GM13977 (cell line): Measurements from ENCODE around the gene MSMP.

Experiments
- DNase-seq: peaks from one replicate; pipeline ENCODE4 v3.0.0; 2012; ENCODE audit warnings: low spot score
- CTCF ChIP-seq: IDR thresholded peaks from 2 replicates; pipeline ENCODE4 v1.5.1; 2012; ENCODE audit warnings: mild to moderate bottlenecking, control low read depth; ENCODE audit not compliant: insufficient read depth; ENCODE audit errors: extremely low read depth, missing control alignments
- in situ Hi-C: fragments of 300-500 bp; cut with MboI; formaldehyde crosslinking; loops from one replicate; pipeline ENCODE4 v1.12.0; 2022; ENCODE audit warnings: low sequenced_read_pairs, low pct_unique_long_range_greater_than_20kb, mixed read lengths, inconsistent platforms; ENCODE audit not compliant: unreplicated experiment

Gene MSMP

GRCh38 chr9:35738924-35739323 lies 15.2 kb downstream of the MSMP start:
- in situ Hi-C loops, result no loop called here
- no peak for DNase-seq
- TF ChIP-seq CTCF, result no peak

GRCh38 chr9:35738186-35738585 lies 15.9 kb downstream of the MSMP start:
- DNase-seq, result no peak
- no peak for TF ChIP-seq CTCF
- in situ Hi-C loops, result no loop called here

GRCh38 chr9:35737143-35737542 lies 16.9 kb downstream of the MSMP start:
- in situ Hi-C loops, result no loop called here
- no peak for DNase-seq
- TF ChIP-seq CTCF, result no peak

GRCh38 chr9:35736201-35736633 lies 17.9 kb downstream of the MSMP start:
- TF ChIP-seq CTCF, result peak; percentile 92
- peak; percentile 72 for DNase-seq
- in situ Hi-C loops, result no loop called here

DNA sequence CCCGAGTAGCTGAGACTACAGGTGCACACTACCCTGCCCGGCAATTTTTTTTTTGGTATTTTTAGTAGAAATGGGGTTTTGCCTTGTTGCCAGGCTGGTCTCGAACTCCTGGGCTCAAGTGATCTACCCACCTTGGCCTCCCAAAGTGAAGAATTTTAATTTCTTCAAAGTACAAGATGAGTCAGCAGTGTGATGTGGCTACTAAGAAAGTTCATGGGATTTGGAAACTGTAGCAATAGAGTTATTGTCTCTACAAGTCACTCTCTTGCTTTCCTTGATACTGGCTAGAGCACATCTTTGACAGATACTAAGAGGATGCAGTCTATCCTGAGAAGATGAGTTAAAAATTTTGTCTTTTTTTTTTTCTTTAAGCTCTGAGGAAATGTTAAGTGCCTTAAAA lies 20.0 kb downstream of the MSMP start:
- TF ChIP-seq CTCF, result no peak
- DNase-seq, result no peak
- in situ Hi-C loops, result no loop called here

DNA sequence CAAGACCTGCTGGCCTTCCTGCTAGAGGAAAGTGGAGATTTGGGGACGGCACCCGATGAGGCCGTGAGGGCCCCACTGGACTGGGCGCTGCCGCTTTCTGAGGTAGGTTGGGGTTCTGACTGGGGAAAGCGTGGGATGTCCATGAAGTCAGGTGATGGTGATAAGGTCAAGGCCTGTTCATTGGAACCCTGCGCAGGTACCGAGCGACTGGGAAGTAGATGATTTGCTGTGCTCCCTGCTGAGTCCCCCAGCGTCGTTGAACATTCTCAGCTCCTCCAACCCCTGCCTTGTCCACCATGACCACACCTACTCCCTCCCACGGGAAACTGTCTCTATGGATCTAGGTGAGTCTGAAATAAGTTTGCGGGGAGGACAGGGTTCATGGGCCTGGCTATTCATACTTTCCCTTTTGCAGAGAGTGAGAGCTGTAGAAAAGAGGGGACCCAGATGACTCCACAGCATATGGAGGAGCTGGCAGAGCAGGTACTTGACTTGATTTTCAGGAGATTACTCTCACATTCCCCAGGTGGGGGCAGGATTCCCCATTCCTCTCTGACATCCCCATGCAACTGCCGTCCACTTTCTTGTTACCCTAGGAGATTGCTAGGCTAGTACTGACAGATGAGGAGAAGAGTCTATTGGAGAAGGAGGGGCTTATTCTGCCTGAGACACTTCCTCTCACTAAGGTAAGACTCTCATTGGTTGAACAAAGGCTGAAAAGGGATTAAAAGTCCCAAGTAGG lies 21.1 kb downstream of the MSMP start:
- TF ChIP-seq CTCF, result no peak
- peak; percentile 60 for DNase-seq
- in situ Hi-C loops, result no loop called here
